Suprapubic skin (tissue), 4 donors: Measurements from ENCODE around the gene KAZN.

Source experiments
- CTCF ChIP-seq, 2 donors: fragments of 200-600 bp in 1 of 2; fragments of 450-650 bp in 1 of 2; sonication (generic) in 1 of 2; IDR thresholded peaks; one replicate each; pipeline ENCODE4 v1.5.1; 2016 to 2019; ENCODE audit warnings: antibody characterized with exemption in 2 of 2, mild to moderate bottlenecking in 1 of 2, moderate library complexity in 1 of 2
- EP300 ChIP-seq: sonication (generic); formaldehyde crosslinking; IDR thresholded peaks from one replicate; pipeline ENCODE4 v1.6.1; 2017; ENCODE audit warnings: antibody characterized with exemption
- POLR2A ChIP-seq, 2 donors: fragments of 450-650 bp; IDR thresholded peaks; one replicate each; pipeline ENCODE4 v1.6.1; 2017; ENCODE audit warnings: antibody characterized with exemption in 2 of 2, mild to moderate bottlenecking in 2 of 2, moderate library complexity in 2 of 2
- POLR2AphosphoS5 ChIP-seq, 3 donors: sonication (generic); formaldehyde crosslinking; IDR thresholded peaks; one replicate each; pipeline ENCODE4 v1.6.1; 2017; ENCODE audit warnings: antibody characterized with exemption in 3 of 3

GRCh38 chr1:15011160-15011559 lies 412.7 kb downstream of the KAZN start:
- TF ChIP-seq POLR2A (IDR thresholded peaks at IDR 0.05) (no peak), EP300 (no peak), CTCF (IDR thresholded peaks at IDR 0.05) (no peak), POLR2AphosphoS5 (IDR thresholded peaks at IDR 0.05) (no peak)
